Neural cell (in vitro differentiated cells): ENCODE data around the gene UQCR11.

Experiments used
- MXI1 ChIP-seq: fragments of 450-650 bp; conservative IDR thresholded peaks from 2 replicates; pipeline ENCODE4 v1.6.1; 2014; ENCODE audit warnings: antibody characterized with exemption, mild to moderate bottlenecking; ENCODE audit not compliant: poor library complexity, severe bottlenecking
- POLR2AphosphoS5 ChIP-seq: IDR thresholded peaks from 2 replicates; pipeline ENCODE4 v1.6.1; 2012
- SMC3 ChIP-seq: fragments of 450-650 bp; conservative IDR thresholded peaks from 2 replicates; pipeline ENCODE4 v1.6.1; 2014; ENCODE audit warnings: antibody characterized with exemption, mild to moderate bottlenecking, moderate library complexity; ENCODE audit not compliant: poor library complexity
- TAF1 ChIP-seq: IDR thresholded peaks from 2 replicates; pipeline ENCODE4 v1.6.1; 2012; ENCODE audit warnings: low read depth
- TF ChIP-seq, protein P1 (sequence below): fragments of 450-650 bp; IDR thresholded peaks from 2 replicates; pipeline ENCODE4 v1.5.1; 2014; ENCODE audit warnings: antibody characterized with exemption, mild to moderate bottlenecking, moderate library complexity; ENCODE audit not compliant: poor library complexity, severe bottlenecking
- TF ChIP-seq, protein P2 (sequence below): IDR thresholded peaks from 2 replicates; pipeline ENCODE4 v1.6.1; 2012; ENCODE audit warnings: borderline replicate concordance

DNA sequence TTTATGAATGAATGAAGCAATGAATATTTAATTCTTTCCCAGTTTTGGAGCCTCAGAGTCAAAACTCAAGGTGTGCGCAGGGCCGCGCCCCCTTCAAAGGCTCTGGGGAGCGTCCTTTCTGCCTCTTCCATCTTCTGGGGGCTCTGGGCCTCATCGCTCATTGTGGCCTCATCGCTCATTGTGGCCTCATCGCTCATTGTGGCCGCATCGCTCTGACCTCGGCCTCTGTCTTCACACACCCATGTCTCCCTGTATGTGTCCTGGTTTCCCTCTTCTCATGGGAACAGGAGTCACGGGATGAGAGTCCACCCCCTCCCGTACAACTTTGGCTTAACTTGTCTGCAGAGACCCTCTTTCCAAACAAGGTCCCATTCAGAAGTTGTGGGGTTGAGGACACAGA lies 33.9 kb downstream of the UQCR11 start:
- TF ChIP-seq, protein P1, sequence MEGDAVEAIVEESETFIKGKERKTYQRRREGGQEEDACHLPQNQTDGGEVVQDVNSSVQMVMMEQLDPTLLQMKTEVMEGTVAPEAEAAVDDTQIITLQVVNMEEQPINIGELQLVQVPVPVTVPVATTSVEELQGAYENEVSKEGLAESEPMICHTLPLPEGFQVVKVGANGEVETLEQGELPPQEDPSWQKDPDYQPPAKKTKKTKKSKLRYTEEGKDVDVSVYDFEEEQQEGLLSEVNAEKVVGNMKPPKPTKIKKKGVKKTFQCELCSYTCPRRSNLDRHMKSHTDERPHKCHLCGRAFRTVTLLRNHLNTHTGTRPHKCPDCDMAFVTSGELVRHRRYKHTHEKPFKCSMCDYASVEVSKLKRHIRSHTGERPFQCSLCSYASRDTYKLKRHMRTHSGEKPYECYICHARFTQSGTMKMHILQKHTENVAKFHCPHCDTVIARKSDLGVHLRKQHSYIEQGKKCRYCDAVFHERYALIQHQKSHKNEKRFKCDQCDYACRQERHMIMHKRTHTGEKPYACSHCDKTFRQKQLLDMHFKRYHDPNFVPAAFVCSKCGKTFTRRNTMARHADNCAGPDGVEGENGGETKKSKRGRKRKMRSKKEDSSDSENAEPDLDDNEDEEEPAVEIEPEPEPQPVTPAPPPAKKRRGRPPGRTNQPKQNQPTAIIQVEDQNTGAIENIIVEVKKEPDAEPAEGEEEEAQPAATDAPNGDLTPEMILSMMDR: no peak
- TF ChIP-seq POLR2AphosphoS5: no peak
- TF ChIP-seq, protein P2, sequence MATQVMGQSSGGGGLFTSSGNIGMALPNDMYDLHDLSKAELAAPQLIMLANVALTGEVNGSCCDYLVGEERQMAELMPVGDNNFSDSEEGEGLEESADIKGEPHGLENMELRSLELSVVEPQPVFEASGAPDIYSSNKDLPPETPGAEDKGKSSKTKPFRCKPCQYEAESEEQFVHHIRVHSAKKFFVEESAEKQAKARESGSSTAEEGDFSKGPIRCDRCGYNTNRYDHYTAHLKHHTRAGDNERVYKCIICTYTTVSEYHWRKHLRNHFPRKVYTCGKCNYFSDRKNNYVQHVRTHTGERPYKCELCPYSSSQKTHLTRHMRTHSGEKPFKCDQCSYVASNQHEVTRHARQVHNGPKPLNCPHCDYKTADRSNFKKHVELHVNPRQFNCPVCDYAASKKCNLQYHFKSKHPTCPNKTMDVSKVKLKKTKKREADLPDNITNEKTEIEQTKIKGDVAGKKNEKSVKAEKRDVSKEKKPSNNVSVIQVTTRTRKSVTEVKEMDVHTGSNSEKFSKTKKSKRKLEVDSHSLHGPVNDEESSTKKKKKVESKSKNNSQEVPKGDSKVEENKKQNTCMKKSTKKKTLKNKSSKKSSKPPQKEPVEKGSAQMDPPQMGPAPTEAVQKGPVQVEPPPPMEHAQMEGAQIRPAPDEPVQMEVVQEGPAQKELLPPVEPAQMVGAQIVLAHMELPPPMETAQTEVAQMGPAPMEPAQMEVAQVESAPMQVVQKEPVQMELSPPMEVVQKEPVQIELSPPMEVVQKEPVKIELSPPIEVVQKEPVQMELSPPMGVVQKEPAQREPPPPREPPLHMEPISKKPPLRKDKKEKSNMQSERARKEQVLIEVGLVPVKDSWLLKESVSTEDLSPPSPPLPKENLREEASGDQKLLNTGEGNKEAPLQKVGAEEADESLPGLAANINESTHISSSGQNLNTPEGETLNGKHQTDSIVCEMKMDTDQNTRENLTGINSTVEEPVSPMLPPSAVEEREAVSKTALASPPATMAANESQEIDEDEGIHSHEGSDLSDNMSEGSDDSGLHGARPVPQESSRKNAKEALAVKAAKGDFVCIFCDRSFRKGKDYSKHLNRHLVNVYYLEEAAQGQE: no peak
- no peak for TF ChIP-seq SMC3
- TF ChIP-seq TAF1: no peak
- no peak for TF ChIP-seq MXI1
